Sigmoid colon (tissue), 4 donors: Measurements from ENCODE around the gene FBXO3.

Source experiments
- CTCF ChIP-seq, 4 experiments: fragments of 450-650 bp in 3 of 4; fragments of 200-600 bp in 1 of 4; IDR thresholded peaks; one replicate each; pipeline ENCODE4 v1.5.1; 2016 to 2019; ENCODE audit warnings: antibody characterized with exemption in 4 of 4, mild to moderate bottlenecking in 3 of 4, moderate library complexity in 2 of 4
- EP300 ChIP-seq, 4 donors: sonication (generic); formaldehyde crosslinking; IDR thresholded peaks; one replicate each; pipeline ENCODE4 v1.6.1; 2017; ENCODE audit warnings: antibody characterized with exemption in 4 of 4
- POLR2A ChIP-seq, 2 donors: fragments of 450-650 bp; IDR thresholded peaks; one replicate each; pipeline ENCODE4 v1.6.1; 2016; ENCODE audit warnings: antibody characterized with exemption in 2 of 2, mild to moderate bottlenecking in 2 of 2, moderate library complexity in 2 of 2
- POLR2AphosphoS5 ChIP-seq, 4 donors: sonication (generic); formaldehyde crosslinking; IDR thresholded peaks; one replicate each; pipeline ENCODE4 v1.6.1; 2017; ENCODE audit warnings: antibody characterized with exemption in 4 of 4

GRCh38 chr11:33733980-33734379 lies 40.3 kb downstream of the FBXO3 start:
- TF ChIP-seq CTCF (IDR thresholded peaks at IDR 0.05) (no peak), POLR2AphosphoS5 (IDR thresholded peaks at IDR 0.05) (no peak), POLR2A (IDR thresholded peaks at IDR 0.05) (no peak), EP300 (IDR thresholded peaks at IDR 0.05) (no peak)
